H1 (cell line): Measurements from ENCODE around the gene CDC37. TPM values are rescaled to one million over a fixed set of nuclear protein-coding genes. Genes with fewer than 3 reads are reported as not detected.

ENCODE experiments used
- BACH1 ChIP-seq: IDR thresholded peaks from 2 replicates; pipeline ENCODE4 v1.6.1; 2012; ENCODE audit warnings: low read length, improper control_type of control experiment
- CBX8 ChIP-seq: fragments of 300-800, 300-1000 bp; sonication (generic); IDR thresholded peaks from 2 replicates; pipeline ENCODE4 v1.7.1; 2016; ENCODE audit warnings: low read depth, low read length, borderline replicate concordance
- CEBPB ChIP-seq: IDR thresholded peaks from 2 replicates; pipeline ENCODE4 v1.6.1; 2012; ENCODE audit warnings: low read depth, low read length
- CHD2 ChIP-seq: IDR thresholded peaks from 2 replicates; pipeline ENCODE4 v1.6.1; 2012; ENCODE audit warnings: low read length, improper control_type of control experiment
- CTBP2 ChIP-seq: IDR thresholded peaks from 2 replicates; pipeline ENCODE4 v1.7.0; 2011; ENCODE audit warnings: borderline replicate concordance, mild to moderate bottlenecking, moderate library complexity, mixed read lengths, low read length; ENCODE audit not compliant: insufficient read depth, insufficient read length
- CTCF ChIP-seq, 3 experiments: IDR thresholded peaks; 1 replicate in 2 of 3; 2 replicates in 1 of 3; pipeline versions ENCODE4 v1.5.1 to v1.6.1; 2011; ENCODE audit warnings: low read length in 3 of 3, mild to moderate bottlenecking in 3 of 3, inconsistent platforms in 2 of 3, low read depth in 1 of 3, moderate library complexity in 1 of 3; ENCODE audit not compliant: insufficient read depth in 1 of 3; ENCODE audit errors: control extremely low read depth in 1 of 3
- E2F6 ChIP-seq: IDR thresholded peaks from 2 replicates; pipeline ENCODE4 v1.6.1; 2012; ENCODE audit warnings: inconsistent platforms
- FOSL1 ChIP-seq: IDR thresholded peaks from 2 replicates; pipeline ENCODE4 v1.6.1; 2011; ENCODE audit warnings: mild to moderate bottlenecking, low read depth, low read length, moderate library complexity; ENCODE audit not compliant: insufficient read depth
- GTF2F1 ChIP-seq: IDR thresholded peaks from 2 replicates; pipeline ENCODE4 v1.6.1; 2012; ENCODE audit warnings: low read depth, low read length, improper control_type of control experiment, borderline replicate concordance
- HDAC2 ChIP-seq, 2 experiments: fragments of 300-600 bp in 1 of 2; sonication (generic) in 1 of 2; IDR thresholded peaks; 2 replicates each; pipeline ENCODE4 v1.6.1; 2011 to 2012; ENCODE audit warnings: low read depth in 2 of 2, low read length in 2 of 2, mild to moderate bottlenecking in 2 of 2, moderate library complexity in 2 of 2, borderline replicate concordance in 1 of 2, inconsistent platforms in 1 of 2
- KDM4A ChIP-seq: IDR thresholded peaks from one replicate; pipeline ENCODE4 v1.7.1; 2012; ENCODE audit warnings: low read depth, mild to moderate bottlenecking, moderate library complexity, low read length, inconsistent platforms; ENCODE audit not compliant: severe bottlenecking
- KDM5A ChIP-seq: fragments of 200-600 bp; IDR thresholded peaks from 2 replicates; pipeline ENCODE4 v1.7.1; 2012; ENCODE audit warnings: mild to moderate bottlenecking, low read length, inconsistent platforms, mixed read lengths
- MAX ChIP-seq: IDR thresholded peaks from 2 replicates; pipeline ENCODE4 v1.6.1; 2012; ENCODE audit warnings: inconsistent platforms
- RNF2 ChIP-seq: fragments of 200-900, 300-1000 bp; sonication (generic); IDR thresholded peaks from 2 replicates; pipeline ENCODE4 v1.7.1; 2016; ENCODE audit warnings: borderline replicate concordance, low read depth, mild to moderate bottlenecking, antibody characterized with exemption, low read length; ENCODE audit not compliant: poor library complexity, severe bottlenecking; ENCODE audit errors: missing control alignments
- SAP30 ChIP-seq: fragments of 300-600 bp; sonication (generic); IDR thresholded peaks from 2 replicates; pipeline ENCODE4 v1.7.1; 2012; ENCODE audit warnings: low read length, moderate library complexity, mild to moderate bottlenecking, inconsistent platforms; ENCODE audit not compliant: insufficient read depth, insufficient replicate concordance
- SP1 ChIP-seq: IDR thresholded peaks from 2 replicates; pipeline ENCODE4 v1.6.1; 2011; ENCODE audit warnings: low read depth, low read length
- SP4 ChIP-seq: IDR thresholded peaks from 2 replicates; pipeline ENCODE4 v1.6.1; 2012; ENCODE audit warnings: low read length, inconsistent platforms
- TAF1 ChIP-seq: IDR thresholded peaks from 2 replicates; pipeline ENCODE4 v1.6.1; 2011; ENCODE audit warnings: mild to moderate bottlenecking, low read depth, low read length
- TBP ChIP-seq: IDR thresholded peaks from 2 replicates; pipeline ENCODE4 v1.6.1; 2011; ENCODE audit warnings: low read depth, low read length, improper control_type of control experiment
- polyA plus RNA-seq, 7 experiments: library from polyadenylated mRNA; depleted of rRNA in 3 of 7; stranded (reverse) in 5 of 7; unstranded in 2 of 7; fragments of >200 nt in 5 of 7; fragments of 200-250 nt in 2 of 7; gene quantifications; 1 replicate in 5 of 7; 2 replicates in 1 of 7; 4 replicates in 1 of 7; pipeline versions ENCODE4 v1.2.1 to v1.2.3, GENCODE V29; 2011 to 2013; ENCODE audit warnings: missing spikeins in 2 of 7, mixed read lengths in 2 of 7
- total RNA-seq: library from RNA; stranded (reverse); fragmentation: NEBNext Ultra II Directional; extraction: Animal tissue kit (Norgen Biotek cat#: 25700); gene quantifications from 2 replicates; pipeline ENCODE4 v1.2.1, GENCODE V29; 2021

CDC37 gene
- total and polyA plus RNA-seq, 2 of the 8 experiments (the other 6 are each of a cell fraction or from before 2014, with no cell fraction given), result 162 to 181 TPM

DNA sequence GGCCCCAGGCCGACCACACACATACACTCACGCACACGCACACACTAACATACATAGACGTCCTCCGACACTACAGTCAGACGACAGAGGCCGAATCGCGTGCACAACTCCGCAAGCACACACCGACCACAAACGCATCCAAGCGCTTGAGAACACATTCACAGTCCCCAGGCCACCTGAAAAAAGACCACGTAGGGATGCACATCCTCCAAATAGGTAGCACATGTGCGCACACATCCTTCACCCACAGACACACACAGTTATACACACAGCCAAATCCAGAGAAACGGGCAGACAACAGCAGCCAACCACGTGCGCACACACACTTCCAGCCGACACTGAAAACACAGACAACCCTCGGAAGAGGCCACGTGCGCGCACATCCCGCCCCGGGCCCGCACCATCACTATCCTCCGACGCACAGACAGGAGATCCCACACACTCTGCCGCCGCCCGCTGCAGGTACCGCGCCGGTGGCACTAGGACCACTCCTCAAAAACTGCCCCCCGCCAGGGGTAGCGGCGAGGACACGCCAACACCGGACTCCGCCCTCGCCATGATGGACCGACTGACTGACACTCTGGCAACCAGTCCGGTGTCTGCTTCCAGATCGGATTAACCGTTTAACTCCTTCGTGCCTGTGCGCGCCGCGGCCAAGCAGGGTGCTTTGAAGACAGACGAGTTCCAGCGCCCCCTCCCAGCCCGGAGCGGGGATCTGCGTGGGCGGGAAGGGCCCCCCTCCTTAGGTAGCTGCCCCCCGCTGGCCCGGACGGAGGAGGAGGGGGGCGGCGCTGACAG is 16.5 kb upstream of the CDC37 start (continued):
- TF ChIP-seq CBX8 (no peak), KDM4A (peak; percentile 66), SP4 (0 out of 2 replicates have a peak, but pooled peaks have one; percentile 66), MAX (peak; percentile 97), SP1 (peak; percentile 86), SAP30 (peak; percentile 63), TAF1 (0 out of 2 replicates have a peak, but pooled peaks have one; percentile 32), GTF2F1 (no peak), CTBP2 (no peak), BACH1 (peak; percentile 10; the same call in 1 of the 2 replicates), FOSL1 (peak; percentile 71; the same call in 1 of the 2 replicates), HDAC2 (IDR thresholded peaks at IDR 0.05; ENCODE audit: borderline replicate concordance in 1 of 2, low read depth in 2 of 2, low read length in 2 of 2) (peak; percentile 26 to 40; a peak in 1 of 4 replicates), CEBPB (no peak), TBP (peak; percentile 10; the same call in 1 of the 2 replicates), KDM5A (no peak), E2F6 (peak; percentile 93), RNF2 (peak; percentile 33), CHD2 (peak; percentile 50; the same call in 1 of the 2 replicates), CTCF (IDR thresholded peaks at IDR 0.05; ENCODE audit: control extremely low read depth in 1 of 3, insufficient read depth in 1 of 3, low read depth in 1 of 3, low read length in 3 of 3) (no peak)
